ELF-1 (cell line): ENCODE measurements around the gene ELFN1.

Source experiments
- DNase-seq: peaks from one replicate; pipeline ENCODE4 v3.0.0-alpha.2; 2016; ENCODE audit warnings: low read depth, low spot score

Gene ELFN1

DNA sequence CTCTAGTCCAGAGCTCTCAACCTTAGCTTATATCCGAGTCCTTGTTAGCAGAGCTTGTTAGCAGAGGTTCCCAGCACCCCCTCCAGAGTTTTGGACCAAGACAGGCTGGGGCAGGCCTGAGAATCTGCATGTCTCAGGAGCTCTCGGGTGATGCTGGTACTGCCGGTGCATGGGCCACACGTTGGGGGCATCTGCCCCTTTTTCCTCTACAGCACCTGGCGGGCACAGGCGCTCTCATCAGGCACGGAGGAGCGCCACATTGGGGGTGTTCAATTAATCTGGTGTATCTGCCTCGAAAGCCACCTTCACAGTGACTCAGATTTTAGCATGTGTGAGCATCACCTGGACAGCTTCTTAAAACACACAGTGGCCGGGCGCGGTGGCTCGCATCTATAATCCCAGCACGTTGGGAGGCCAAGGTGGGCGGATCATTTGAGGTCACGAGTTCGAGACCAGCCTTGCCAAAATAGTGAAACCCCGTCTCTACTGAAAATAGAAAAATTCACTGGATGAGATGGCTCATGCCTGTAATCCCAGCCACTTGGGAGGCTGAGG lies 117.7 kb downstream of the ELFN1 start:
- DNase-seq: no peak

DNA sequence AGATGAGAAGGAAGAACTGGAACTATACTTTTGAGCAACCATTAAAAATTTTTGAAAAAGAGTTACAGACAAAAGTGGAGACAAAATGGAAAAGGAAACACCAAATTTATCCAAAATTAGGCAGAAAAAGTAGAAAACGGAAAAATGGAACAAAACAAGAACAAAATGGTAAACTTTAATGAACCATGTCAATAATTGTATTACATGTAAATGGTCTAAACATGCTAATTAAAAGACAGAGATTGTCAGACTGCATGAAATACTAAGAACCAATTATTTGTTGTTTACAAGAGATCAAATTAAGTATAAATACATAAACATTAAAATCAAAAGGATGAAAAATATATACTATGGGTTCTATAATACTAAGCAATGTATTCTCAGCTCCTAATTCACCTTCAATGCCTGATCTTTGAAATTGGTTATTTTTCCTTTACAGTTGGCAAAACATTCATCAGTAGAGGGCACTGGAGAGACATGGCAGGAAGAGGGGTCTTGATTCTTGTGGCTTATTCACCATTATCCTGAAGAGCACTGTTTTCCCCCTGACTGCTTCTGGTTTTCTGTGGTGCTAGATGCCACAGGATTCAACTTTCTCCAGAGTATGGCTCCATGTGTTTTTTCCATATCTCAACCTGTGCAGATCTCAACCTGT lies 124.9 kb downstream of the ELFN1 start:
- no peak for DNase-seq
